GM21381 (cell line): ENCODE results near the gene NHLRC2.

Source experiments
- ATAC-seq: cut with Tn5 transposase; IDR thresholded peaks from one replicate; pipeline ENCODE4 v1.9.1; 2021; ENCODE audit warnings: mild to moderate bottlenecking, moderate library complexity; ENCODE audit not compliant: unreplicated experiment

NHLRC2 gene

DNA sequence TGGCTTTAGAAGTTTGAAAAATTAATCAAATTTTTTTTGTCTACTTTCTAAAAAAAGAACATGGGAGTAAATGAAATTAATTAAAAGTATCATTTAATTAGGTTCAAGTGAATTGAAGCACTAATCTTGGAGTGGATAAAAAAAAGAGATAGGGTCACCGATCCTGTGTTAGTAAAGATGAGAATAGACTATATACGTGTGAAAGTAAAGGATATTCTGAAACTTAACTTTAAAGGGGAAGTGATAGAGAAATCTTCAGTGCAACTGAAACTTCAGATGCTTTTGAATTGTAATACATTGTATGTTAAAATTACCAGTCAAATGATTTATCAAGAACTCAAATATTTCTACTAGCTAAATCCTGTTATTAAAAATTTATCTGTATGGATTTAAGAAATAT is 4.8 kb downstream of the NHLRC2 start:
- ATAC-seq: peak; percentile 48

DNA sequence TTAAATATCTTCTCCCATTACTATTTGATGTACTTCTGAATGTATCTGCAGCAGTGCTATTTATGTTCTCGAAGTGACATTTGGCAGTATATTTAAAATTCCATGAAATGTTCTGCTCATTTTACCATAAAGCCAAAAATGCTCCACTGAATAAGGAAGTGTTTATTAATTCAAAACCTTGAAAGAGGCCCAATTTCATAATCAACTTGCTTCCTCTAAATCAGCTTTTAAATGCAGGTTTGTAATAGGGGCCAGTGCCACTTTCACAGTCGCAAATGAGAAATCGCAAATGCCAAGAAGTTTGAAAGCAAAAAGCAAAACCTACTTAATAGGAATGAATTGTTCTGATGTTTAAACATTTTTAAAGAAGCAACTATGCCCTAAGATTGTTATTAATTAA is 11.4 kb downstream of the NHLRC2 start:
- no peak for ATAC-seq

DNA sequence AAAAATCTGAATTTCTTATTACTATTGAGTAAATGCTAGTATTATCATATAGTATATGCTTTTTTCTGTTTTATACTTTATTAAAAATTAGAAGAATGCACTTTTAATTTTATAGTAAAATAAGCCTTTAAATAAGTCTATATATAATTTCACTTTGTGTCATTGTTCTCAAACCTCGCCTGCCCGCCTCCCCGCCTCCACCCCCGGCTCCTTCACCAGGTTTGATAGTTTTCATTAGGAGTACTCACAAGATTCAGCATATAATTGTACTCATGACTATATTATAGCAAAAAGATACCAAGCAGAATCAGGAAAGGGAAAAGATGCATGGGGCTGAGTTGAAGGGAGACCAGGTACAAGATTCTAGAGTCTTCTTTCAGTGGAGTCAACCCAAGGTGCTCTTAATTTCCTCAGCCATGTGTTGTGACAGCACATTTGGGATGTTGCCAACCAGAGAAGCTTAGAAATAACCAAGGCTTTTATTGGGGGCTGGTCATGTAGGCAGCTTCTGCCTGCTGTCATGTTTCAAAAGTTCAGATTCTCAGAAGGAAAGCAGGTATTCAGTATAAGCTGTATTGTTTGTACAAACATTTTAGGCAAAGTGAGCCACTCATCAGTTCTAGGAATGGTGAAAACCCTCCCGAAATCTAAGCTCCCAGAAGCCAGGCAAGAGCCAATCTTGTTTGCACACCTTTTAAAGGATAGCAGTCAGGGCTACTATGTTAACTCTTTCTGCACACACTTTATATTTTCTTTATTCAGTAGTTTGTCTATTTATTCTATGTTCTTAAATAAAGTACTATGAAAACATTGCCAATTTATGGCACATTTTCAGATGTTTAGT is 12.3 kb downstream of the NHLRC2 start:
- no peak for ATAC-seq

DNA sequence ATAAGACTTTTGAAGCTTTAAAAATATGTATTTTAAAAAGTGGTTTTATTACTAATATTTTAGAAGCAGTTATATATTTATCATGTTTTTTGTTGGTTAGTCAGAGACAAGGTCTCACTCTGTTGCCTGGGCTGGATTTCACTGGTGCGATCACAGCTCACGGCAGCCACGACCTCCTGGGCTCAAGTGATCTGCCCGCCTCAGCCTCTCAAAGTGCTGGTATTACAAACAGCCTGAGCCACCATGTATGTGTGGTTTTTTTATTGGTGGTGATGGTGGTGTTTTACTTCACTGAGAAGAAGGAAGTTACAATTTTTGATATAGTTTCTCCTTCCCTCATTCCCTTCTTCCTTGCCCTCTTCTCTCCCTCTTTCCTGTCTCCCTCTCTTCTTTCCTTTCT is 13.4 kb downstream of the NHLRC2 start:
- ATAC-seq: no peak

DNA sequence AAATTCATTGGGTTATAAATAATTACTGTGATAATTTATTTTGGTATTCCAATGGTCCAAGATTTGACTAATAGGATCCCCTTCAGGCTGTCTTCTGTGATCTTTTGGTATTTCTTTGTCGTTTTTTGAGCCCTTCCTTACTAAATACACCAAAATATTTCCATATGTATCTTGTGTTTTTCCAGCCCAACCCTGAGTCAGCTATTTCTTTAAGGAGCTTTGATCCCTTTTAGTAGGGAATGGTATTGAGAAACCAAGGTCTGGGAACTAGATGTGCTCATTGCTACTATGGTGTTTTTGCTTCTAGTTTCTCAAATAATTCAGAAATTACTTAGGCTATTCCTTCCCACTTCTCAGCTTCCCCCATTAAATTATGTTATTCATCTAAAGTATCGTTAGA is 15.3 kb downstream of the NHLRC2 start:
- ATAC-seq: no peak

DNA sequence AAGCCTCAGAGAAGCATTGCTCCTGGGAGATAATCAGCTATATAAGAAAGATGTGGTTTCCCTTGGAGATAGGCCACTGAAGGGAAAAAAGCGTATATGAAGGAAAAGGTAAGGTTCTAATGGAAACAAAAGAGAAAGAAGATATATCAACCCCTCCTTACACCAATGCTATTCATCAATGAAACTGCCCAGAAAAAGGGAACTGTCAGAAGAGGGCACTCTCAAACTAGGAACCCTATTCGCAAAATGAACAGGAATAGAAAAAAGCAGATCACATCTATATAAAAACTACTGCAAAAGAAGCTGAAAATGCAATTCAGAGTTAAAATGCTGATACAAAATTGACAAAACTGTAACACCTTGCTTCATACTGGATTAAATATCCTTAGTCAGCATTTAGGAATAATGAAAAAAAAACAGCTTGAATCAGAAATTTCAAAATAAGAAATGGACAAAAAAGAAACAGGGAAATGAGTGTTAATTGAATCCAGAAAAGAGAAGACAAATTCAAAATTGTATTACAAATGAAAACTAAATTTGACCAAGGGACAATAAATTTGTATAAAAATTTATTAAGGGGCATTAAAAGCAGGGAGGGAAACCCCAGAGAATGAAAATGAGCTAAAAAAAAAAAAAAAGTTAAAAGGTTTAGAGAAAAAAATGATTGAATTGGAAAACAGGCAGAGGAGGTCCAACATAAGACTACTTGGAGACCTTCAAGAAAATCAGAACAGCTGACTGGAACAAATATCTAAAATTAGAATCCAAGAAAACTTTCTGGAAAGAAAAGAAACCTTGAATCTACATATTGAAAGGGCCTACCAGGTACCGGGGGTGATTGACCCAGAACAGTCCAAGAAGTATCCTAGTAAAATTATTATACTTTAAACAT is 17.9 kb downstream of the NHLRC2 start:
- no peak for ATAC-seq

DNA sequence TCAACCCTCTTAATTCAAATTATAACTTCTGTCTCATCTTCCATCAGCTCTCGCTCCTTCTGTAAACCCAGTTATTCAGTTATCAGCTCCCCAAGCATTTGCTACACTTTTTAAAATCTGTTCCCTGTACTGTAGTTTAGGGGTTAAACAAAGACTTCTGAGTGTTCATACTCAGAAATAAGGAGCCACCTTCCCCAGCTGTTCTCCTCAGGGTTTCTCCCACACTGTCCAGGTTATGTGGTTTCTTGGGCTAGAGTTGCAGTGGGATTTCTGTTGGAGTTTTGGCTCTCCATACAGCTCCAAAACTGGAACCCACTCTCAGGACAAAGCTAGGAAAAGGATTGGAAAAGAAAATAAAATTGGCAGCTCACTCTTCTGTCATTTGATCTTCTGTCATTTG is 20.8 kb downstream of the NHLRC2 start:
- ATAC-seq: no peak

DNA sequence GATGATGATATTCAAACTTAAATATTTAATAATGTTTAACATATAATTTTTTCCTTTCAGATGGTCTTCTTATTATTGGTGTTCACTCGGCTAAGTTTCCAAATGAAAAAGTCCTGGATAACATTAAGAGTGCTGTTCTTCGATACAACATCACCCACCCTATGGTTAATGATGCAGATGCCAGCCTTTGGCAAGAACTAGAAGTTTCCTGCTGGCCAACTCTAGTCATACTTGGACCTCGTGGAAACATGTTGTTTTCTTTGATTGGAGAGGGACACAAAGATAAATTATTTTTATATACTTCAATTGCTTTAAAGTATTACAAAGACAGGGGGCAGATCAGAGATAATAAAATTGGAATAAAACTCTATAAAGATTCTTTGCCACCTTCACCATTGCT is 22.0 kb downstream of the NHLRC2 start:
- no peak for ATAC-seq

DNA sequence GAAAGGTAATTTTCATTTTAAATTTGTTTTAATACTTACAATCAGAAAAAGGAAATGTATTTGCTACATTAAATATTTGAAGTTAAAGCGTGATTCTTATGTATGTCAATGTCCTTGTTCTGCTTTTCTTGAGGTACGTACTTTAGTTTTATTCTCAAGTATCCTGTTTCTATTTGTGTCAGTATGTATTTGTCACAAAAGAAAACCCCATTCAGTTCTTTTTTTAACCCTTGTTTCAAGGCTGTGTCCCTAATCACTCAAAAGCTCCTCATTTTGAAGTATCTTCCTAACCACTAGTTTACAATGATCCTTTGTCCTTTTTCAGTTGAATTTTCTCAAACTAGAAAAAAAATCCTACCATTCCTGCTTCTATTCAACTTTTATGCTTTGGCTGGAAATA is 25.2 kb downstream of the NHLRC2 start:
- peak; percentile 75 for ATAC-seq

DNA sequence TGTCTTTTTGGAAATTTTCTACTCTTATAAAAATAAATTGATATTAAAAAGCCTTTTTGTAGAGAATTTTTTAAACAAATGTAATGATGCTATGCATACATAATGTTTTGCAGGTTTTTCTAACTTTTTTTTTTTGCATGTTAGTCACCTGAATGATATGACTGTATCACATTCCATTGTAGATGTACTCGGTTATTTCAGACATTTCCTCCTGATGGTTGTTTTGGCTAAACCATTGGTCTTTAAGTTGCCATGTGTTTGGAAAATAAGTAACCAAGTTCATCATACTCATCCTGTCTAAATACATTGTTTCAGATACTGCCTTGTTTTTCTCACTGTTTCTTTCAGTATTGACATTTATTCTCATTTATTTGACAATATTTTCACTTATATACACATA is 25.8 kb downstream of the NHLRC2 start:
- no peak for ATAC-seq

DNA sequence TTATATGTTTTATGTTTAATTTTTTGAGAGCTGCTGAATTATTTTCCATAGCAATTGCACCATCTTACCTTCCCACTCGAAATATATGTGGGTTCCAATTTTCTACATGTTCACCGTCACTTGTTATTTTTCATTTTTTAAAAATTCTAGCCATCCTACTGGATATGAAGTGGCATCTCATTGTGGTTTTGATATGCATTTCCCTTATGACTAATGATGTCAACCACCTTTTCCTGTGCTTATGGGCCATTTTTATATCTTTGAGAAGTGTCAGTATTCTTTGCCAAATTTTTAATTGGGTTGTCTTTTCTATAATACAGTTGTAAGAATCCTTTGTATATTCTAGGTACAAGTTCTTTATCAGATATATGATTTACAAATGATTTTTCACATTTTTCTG is 27.8 kb downstream of the NHLRC2 start:
- no peak for ATAC-seq

DNA sequence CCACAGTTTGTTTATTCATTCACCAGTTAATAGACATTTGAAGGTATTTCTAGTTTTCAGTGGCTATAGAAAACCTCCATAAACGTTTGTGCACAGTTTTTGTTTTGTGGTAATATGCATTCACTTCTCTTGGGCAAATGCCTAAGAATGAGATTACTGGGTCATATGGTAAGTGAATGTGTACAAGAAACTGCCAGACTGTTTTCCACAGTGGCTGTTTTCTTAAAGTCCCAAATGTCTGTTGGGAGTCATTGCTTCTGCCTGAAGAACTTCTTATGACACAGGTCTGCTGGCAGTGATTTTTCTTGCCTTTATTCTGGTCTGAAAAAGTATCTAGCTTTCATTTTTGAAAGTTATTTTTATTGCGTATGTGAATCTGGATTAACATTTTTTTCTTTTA is 35.5 kb downstream of the NHLRC2 start:
- no peak for ATAC-seq

DNA sequence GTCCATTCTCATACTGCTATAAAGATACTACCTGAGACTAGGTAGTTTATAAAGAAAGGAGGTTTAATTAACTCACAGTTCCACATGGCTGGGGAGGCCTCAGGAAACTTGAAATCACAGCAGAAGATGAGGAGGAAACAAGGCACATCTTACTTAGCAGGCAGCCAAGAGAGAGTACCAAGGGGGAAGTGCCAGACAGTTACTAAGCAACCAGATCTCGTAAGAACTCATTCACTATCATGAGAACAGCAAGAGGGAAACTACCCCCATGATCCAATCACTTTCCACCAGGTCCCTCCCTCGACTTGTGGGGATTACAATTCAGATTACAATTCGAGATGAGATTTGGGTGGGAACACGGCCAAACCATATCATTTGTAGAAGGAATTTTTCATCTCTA is 36.3 kb downstream of the NHLRC2 start:
- no peak for ATAC-seq

DNA sequence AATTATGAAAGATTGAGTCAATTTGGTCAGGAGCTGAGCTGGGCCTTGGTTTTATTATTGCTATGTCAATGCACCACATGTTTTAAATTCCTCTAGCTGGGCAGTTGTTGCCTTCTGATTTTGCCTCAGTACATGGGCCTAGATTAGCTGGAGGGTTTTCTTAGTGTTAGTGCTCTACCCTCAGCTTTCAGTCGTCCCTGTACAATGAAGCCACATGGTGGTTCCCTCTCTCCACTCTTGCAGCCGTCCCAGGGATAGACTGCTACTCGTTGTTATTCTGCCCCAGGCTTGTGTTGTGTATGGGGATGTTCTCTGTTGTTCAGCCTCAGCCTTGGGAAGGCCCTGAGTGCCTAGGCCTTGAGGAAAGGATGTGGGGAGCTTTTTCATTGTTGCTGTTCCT is 37.0 kb downstream of the NHLRC2 start:
- ATAC-seq: no peak

DNA sequence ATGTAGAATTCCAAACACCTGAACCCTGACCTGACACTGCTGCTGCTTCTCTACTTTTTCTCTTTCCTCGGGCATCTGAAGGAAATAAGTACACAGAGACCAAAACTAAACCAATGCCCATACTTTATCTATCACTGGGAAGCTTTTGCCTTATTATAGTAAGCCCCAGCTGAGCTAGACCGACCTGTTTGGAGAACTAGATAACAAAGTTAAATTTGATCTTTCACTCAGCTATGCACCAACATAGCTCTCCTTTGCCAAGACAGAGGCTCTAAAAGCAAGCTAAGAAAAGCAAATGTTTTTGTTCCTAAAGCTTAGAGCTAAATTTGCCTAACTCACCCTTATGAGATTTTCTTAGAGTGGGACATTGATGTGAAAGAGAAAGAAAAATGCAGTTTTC is 39.1 kb downstream of the NHLRC2 start:
- ATAC-seq: no peak

DNA sequence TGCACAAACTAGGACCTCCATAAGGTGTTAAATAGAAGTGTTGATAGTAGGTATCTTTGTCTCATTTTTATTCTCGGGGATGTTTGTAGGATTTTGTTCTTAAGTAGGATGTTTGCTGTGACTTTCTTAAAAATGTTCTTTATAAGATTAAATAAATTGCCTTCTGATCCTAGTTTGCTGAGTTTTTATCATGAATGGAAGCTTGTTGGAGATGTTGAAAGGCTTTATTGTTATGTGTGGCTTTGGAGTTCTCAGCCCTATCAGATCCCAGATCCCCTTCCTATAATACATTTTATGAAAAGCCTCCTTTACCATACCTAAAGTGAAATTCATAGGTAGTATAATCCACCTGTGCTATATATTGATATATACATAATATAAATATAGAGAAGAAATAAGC is 40.1 kb downstream of the NHLRC2 start:
- ATAC-seq: no peak

DNA sequence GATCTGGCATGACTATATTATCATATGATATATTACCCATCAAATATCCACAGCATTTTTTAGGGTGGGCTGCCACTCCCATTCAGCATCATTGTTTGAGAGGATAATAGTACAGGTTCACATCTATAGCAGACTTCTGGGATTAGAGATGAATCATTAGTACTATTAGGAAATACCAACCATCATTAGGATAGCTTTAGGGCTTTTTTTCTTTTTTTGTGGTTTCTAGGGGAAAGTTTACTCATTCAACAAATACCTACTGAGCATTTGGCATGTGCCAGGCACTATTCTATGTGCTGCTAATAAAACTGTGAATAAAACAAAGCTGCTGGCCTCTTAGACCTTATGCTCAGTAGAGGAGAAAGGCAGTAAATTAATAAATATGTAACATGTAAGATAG is 40.6 kb downstream of the NHLRC2 start:
- ATAC-seq: no peak

DNA sequence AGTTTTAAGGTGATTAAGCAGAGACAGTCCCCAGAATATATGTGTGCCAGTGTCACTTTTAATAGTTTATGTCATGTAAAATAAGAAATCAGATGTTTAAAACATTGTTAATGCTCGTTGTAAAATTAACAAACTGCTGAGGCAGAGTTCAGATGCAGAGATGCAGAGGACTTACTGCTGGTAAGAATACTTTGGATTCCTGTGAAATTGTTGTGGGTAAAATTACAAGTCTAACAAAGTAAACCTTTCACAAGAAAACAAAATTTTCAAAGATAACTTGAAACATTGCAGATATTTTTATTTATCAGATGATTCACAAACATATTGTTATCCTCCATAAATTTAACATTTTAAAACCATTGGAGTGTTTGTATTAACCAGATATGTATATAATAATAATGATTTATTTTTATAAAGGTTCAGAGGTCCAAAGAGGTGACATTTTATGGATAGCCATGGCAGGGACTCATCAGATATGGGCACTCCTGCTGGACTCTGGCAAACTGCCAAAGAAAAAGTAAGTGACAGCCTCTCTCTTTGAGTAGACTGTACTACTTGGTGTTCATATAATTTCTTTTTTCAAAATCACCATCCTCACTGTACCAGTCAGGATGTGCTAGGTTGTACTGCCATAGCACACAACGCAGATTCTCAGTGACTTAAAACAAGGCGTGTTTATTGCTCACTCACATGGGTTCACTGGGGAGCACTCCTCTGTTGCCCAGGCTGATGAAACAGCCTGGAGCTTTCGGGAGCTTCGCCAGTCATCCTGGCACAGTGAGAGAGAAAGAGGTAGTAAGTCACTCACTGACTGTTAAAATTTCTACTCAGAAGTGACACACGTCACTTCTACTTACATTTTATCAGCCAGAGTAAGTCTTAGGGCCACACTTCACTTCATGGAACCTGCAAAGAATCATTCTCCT is 43.5 kb downstream of the NHLRC2 start:
- no peak for ATAC-seq

DNA sequence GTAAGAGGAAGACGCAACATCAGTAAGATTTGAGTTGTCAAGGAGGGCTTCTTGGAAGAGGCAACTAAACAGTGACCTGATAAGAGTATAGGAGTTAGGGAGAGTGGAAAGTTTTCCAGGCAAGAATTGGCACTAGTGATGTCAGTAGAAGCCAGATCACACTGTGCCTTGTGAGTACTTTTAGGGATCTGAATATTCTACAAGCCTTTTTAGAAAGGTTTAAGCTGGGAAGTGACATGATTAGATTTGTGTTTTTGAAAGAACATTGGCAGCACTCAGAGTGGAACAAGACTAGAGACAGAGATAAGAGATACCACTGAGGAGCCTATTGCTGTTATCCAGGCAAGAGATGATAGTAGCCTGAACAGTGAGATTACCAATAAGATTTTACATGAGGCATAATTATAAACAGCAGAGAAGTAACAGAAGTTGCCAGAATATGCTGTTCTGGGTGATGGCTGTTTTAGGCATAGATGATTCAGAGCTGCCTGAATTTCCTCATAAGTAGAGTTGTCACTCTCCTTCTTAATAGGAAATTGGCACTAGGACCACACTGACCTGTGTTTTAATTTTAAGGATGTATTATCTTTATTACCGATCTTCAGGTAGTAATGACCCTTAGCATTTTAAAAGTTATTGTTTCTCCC is 45.6 kb downstream of the NHLRC2 start:
- no peak for ATAC-seq

DNA sequence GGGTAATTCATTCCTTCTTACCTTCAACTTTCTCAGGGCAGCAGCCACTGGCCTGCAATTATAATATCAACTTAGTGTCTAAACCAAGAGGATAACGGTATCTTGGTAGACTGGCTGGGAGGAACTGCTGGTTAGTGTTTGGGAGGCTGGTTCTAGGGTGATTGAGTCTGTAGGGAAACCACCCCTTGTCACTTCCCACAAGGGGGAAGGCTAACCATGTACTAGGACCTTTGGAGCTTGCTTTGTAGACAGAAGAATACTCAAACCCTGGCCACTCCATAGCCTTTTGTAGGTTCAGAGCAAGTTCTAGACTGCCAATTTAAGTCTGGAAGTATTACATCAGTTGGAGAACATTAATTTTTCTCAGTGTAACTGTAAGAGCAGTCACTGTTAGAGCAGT is 51.3 kb downstream of the NHLRC2 start:
- ATAC-seq: no peak

DNA sequence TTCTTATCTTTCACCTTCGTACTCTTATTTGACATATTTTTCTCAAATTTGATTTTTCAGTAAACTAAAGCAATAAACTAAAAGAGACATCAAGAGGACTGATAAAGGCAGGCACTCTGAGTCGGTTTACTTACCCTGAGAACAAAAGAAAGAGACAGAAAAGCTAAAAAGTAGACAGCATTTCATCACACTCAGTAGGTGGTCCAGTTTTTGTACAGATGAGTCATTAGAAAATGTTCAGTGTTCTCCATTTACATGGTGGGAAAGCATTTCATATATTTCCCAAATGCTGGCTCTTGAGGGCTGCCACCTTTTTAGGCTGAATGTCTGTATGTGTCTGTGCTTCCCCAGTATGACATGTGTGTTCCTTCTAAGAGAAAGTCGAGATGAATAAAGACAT is 52.7 kb downstream of the NHLRC2 start:
- no peak for ATAC-seq
